HCT116 (cell line): ENCODE results near the gene GPR84.

ENCODE experiments used
- CTCF ChIP-seq, 3 experiments: fragments of 200-600 bp in 1 of 3; sonication (generic) in 1 of 3; IDR thresholded peaks in 2 of 3; conservative IDR thresholded peaks in 1 of 3; 2 replicates each; pipeline ENCODE4 v1.5.1; 2012 to 2017; ENCODE audit warnings: low read depth in 2 of 3, low read length in 2 of 3, antibody characterized with exemption in 1 of 3, borderline replicate concordance in 1 of 3, control low read depth in 1 of 3, mild to moderate bottlenecking in 1 of 3, mixed read lengths in 1 of 3, mixed run types in 1 of 3, moderate library complexity in 1 of 3; ENCODE audit not compliant: insufficient read depth in 1 of 3
- EZH2phosphoT487 ChIP-seq: fragments of 200-600 bp; IDR thresholded peaks from 2 replicates; pipeline ENCODE4 v1.6.1; 2018; ENCODE audit warnings: antibody characterized with exemption, borderline replicate concordance
- FOSL1 ChIP-seq: IDR thresholded peaks from 2 replicates; pipeline ENCODE4 v1.6.1; 2012; ENCODE audit warnings: low read depth
- POLR2A ChIP-seq: IDR thresholded peaks from 2 replicates; pipeline ENCODE4 v1.7.0; 2011; ENCODE audit warnings: borderline replicate concordance; ENCODE audit not compliant: insufficient read depth, insufficient read length; ENCODE audit errors: extremely low read depth
- POLR2AphosphoS5 ChIP-seq: IDR thresholded peaks from 2 replicates; pipeline ENCODE4 v1.6.1; 2011; ENCODE audit warnings: mild to moderate bottlenecking, low read depth, low read length, moderate library complexity
- RAD21 ChIP-seq: IDR thresholded peaks from 2 replicates; pipeline ENCODE4 v1.6.1; 2012; ENCODE audit warnings: low read depth, mild to moderate bottlenecking
- SRF ChIP-seq: IDR thresholded peaks from 2 replicates; pipeline ENCODE4 v1.6.1; 2012; ENCODE audit warnings: low read depth
- TCF7L2 ChIP-seq: IDR thresholded peaks from 2 replicates; pipeline ENCODE4 v1.7.0; 2011; ENCODE audit warnings: borderline replicate concordance, inconsistent platforms; ENCODE audit not compliant: insufficient read depth, insufficient read length; ENCODE audit errors: extremely low read depth

- no peak for TF ChIP-seq POLR2AphosphoS5
- no peak for TF ChIP-seq TCF7L2
- TF ChIP-seq POLR2A, result no peak
- no peak for TF ChIP-seq RAD21
- no peak for TF ChIP-seq SRF
- no peak for TF ChIP-seq EZH2phosphoT487
- no peak for TF ChIP-seq FOSL1
- no peak for TF ChIP-seq CTCF (IDR thresholded peaks at IDR 0.05 in 2 of 3, conservative IDR thresholded peaks at IDR 0.05 in 1 of 3; ENCODE audit: borderline replicate concordance in 1 of 3, insufficient read depth in 1 of 3, low read depth in 2 of 3, low read length in 2 of 3)
These were observed 25.9 kb upstream of the GPR84 start for GRCh38 chr12:54390176-54390667.
